Liver (tissue), 9 donors: ENCODE data around the gene OLFML1. TPM values are rescaled to one million over a fixed set of nuclear protein-coding genes. Genes with fewer than 3 reads are reported as not detected.

Experiments
- DNase-seq: peaks from one replicate; pipeline ENCODE4 v3.0.0-alpha.2; 2017; ENCODE audit warnings: low spot score
- H3K27ac ChIP-seq, 2 donors: one replicate each; pipeline ENCODE4 v1.7.0; 2013; ENCODE audit warnings: inconsistent platforms in 2 of 2, low read length in 2 of 2, control low read depth in 1 of 2, low read depth in 1 of 2, mild to moderate bottlenecking in 1 of 2
- H3K27me3 ChIP-seq, 4 donors: one replicate each; pipeline versions ENCODE4 v1.6.1 to v1.7.0; 2013; ENCODE audit warnings: low read length in 3 of 4, inconsistent platforms in 1 of 4, mild to moderate bottlenecking in 1 of 4, moderate library complexity in 1 of 4; ENCODE audit not compliant: control insufficient read depth in 4 of 4, insufficient read depth in 4 of 4
- H3K36me3 ChIP-seq, 4 donors: one replicate each; pipeline versions ENCODE4 v1.6.1 to v1.7.0; 2013; ENCODE audit warnings: low read length in 3 of 4, mild to moderate bottlenecking in 3 of 4, low read depth in 1 of 4, moderate library complexity in 1 of 4; ENCODE audit not compliant: control insufficient read depth in 4 of 4, insufficient read depth in 3 of 4
- H3K4me1 ChIP-seq, 4 donors: one replicate each; pipeline versions ENCODE4 v1.6.1 to v1.7.0; 2013; ENCODE audit warnings: low read length in 3 of 4, mild to moderate bottlenecking in 3 of 4, moderate library complexity in 1 of 4; ENCODE audit not compliant: control insufficient read depth in 4 of 4, insufficient read depth in 4 of 4
- H3K4me3 ChIP-seq, 3 donors: one replicate each; pipeline versions ENCODE4 v1.6.1 to v1.7.0; 2013; ENCODE audit warnings: low read length in 3 of 3, control low read depth in 1 of 3, low read depth in 1 of 3, mild to moderate bottlenecking in 1 of 3
- H3K9ac ChIP-seq, 2 donors: one replicate each; pipeline ENCODE4 v1.7.0; 2013; ENCODE audit warnings: low read length in 2 of 2, mild to moderate bottlenecking in 2 of 2, moderate library complexity in 2 of 2, control low read depth in 1 of 2, low read depth in 1 of 2
- H3K9me3 ChIP-seq, 4 donors: one replicate each; pipeline versions ENCODE4 v1.6.1 to v1.7.0; 2013; ENCODE audit warnings: low read length in 3 of 4; ENCODE audit not compliant: control insufficient read depth in 4 of 4
- EGR1 ChIP-seq, 2 donors: IDR thresholded peaks; 2 replicates each; pipeline ENCODE4 v1.6.1; 2016 to 2018; ENCODE audit warnings: antibody characterized with exemption in 2 of 2, low read depth in 2 of 2
- FOXA1 ChIP-seq: IDR thresholded peaks from 2 replicates; pipeline ENCODE4 v1.6.1; 2016; ENCODE audit warnings: antibody characterized with exemption
- FOXA2 ChIP-seq: IDR thresholded peaks from 2 replicates; pipeline ENCODE4 v1.6.1; 2016; ENCODE audit warnings: antibody characterized with exemption
- GABPA ChIP-seq, 2 donors: IDR thresholded peaks in 1 of 2; conservative IDR thresholded peaks in 1 of 2; 2 replicates each; pipeline ENCODE4 v1.6.1; 2016; ENCODE audit warnings: antibody characterized with exemption in 2 of 2, mild to moderate bottlenecking in 1 of 2, moderate library complexity in 1 of 2
- HNF4A ChIP-seq, 2 donors: conservative IDR thresholded peaks; 2 replicates each; pipeline ENCODE4 v1.6.1; 2016; ENCODE audit warnings: antibody characterized with exemption in 2 of 2, mild to moderate bottlenecking in 2 of 2
- HNF4G ChIP-seq: IDR thresholded peaks from 2 replicates; pipeline ENCODE4 v1.6.1; 2016; ENCODE audit warnings: antibody characterized with exemption
- JUND ChIP-seq, 2 donors: IDR thresholded peaks; 2 replicates each; pipeline ENCODE4 v1.6.1; 2016; ENCODE audit warnings: antibody characterized with exemption in 2 of 2
- NR2F2 ChIP-seq: IDR thresholded peaks from 2 replicates; pipeline ENCODE4 v1.6.1; 2016; ENCODE audit warnings: antibody characterized with exemption
- RAD21 ChIP-seq, 2 donors: IDR thresholded peaks; 2 replicates each; pipeline ENCODE4 v1.6.1; 2016; ENCODE audit warnings: antibody characterized with exemption in 2 of 2, mild to moderate bottlenecking in 2 of 2
- RXRA ChIP-seq, 2 donors: IDR thresholded peaks; 2 replicates each; pipeline ENCODE4 v1.6.1; 2017 to 2018; ENCODE audit warnings: antibody characterized with exemption in 2 of 2, mild to moderate bottlenecking in 1 of 2
- SP1 ChIP-seq: IDR thresholded peaks from 2 replicates; pipeline ENCODE4 v1.6.1; 2018; ENCODE audit warnings: antibody characterized with exemption, mild to moderate bottlenecking
- TAF1 ChIP-seq: conservative IDR thresholded peaks from 2 replicates; pipeline ENCODE4 v1.6.1; 2016; ENCODE audit warnings: antibody characterized with exemption, mild to moderate bottlenecking
- YY1 ChIP-seq: IDR thresholded peaks from 2 replicates; pipeline ENCODE4 v1.6.1; 2016; ENCODE audit warnings: antibody characterized with exemption, mild to moderate bottlenecking
- WGBS: extraction: QIAGEN DNeasy Blood & Tissue Kit; methylation state at CpG from one replicate; pipeline ENCODE4 v1.1.7; 2013; 5-methylcytosine and 5-hydroxymethylcytosine counted together
- polyA plus RNA-seq, 2 donors: library from polyadenylated mRNA; stranded (reverse) in 1 of 2; unstranded in 1 of 2; fragments of 200-250 nt in 1 of 2; fragments of >200 nt in 1 of 2; fragmentation: Nextera tagmentation in 1 of 2; extraction: Ambion mirVana in 1 of 2; gene quantifications; one replicate each; pipeline versions ENCODE4 v1.2.1 to v1.2.3, GENCODE V29; 2013 to 2015
- total RNA-seq, 2 donors: library from RNA; depleted of rRNA; stranded (reverse); fragments of >200 nt; gene quantifications; one replicate each; pipeline ENCODE4 v1.2.3, GENCODE V29; 2014
- TF ChIP-seq, protein P1 (sequence below): IDR thresholded peaks from 2 replicates; pipeline ENCODE4 v1.6.1; 2016; ENCODE audit warnings: antibody characterized with exemption
- TF ChIP-seq, protein P2 (sequence below): fragments of 150-350 bp; IDR thresholded peaks from 2 replicates; pipeline ENCODE4 v1.5.1; 2017; ENCODE audit warnings: improper control_type of control experiment, low read depth, low read length; ENCODE audit not compliant: missing input control
- TF ChIP-seq, protein P3 (sequence below): IDR thresholded peaks from 2 replicates; pipeline ENCODE4 v1.6.1; 2016; ENCODE audit warnings: antibody characterized with exemption, mild to moderate bottlenecking
- TF ChIP-seq, protein P4 (sequence below): IDR thresholded peaks from 2 replicates; pipeline ENCODE4 v1.6.1; 2016; ENCODE audit warnings: antibody characterized with exemption
- donor health status: healthy.
- donor health status: healthy.
- donor health status: healthy.
- donor health status: healthy.
- donor health status: healthy.

OLFML1 gene
- 1 to 10 TPM; 2.8 TPM for total RNA-seq
- polyA plus RNA-seq, result 1 to 10 TPM; 2.9 to 4.2 TPM

DNA sequence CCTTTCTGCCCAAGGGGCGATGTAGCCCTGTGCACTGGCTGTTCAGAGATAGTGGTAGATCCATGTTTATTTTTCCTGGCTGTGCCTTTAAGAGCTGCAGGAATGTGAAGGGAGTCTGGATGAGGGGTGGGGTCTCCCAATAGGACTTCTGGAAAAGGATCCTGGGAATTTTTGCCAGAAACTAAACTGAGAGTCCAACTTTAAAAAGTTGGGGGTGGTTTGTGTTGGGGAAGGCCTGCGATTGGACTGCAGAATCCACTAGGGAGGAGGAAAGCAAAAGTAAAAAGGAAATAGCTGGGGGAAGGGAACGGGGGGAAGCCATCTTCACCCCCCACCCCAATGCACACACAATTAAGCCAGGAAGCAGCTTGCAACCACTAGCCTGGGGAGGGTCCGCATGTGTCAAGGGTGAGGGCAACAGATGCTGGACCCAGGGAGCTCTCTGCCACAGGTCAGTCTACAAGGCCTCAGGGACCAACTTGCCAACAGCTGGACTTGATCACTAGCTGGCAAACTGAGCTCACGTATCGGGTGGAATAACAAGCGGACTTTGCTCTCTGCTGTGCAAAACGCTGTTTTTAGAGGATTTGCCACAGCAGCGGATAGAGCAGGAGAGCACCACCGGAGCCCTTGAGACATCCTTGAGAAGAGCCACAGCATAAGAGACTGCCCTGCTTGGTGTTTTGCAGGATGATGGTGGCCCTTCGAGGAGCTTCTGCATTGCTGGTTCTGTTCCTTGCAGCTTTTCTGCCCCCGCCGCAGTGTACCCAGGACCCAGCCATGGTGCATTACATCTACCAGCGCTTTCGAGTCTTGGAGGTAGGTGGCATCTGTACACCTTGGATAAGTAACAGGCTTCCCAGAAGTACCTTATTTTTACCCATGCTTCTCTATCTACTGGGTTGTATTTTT lies at the start of gene OLFML1:
TSS of gene OLFML1 (plus strand) at position 321 of the 912 bp plus-strand sequence. CDS start at position 691, 370 bp downstream.
- peaks cover 0 to 2% (median 0%) of the 10 kb centered on the region in 4 donors for H3K36me3 ChIP-seq
- H3K9me3 ChIP-seq, result no peaks in the 10 kb centered on the region
- no peak within 1 kb of the TSS for H3K9ac ChIP-seq
- H3K4me3 ChIP-seq, result peak within 1 kb of the TSS in 2 of 3 donors; percentile 2 to 12
- H3K4me1 ChIP-seq, result peaks cover 0 to 9% (median 2%) of the 10 kb centered on the region in 4 donors
- TF ChIP-seq, protein P1, sequence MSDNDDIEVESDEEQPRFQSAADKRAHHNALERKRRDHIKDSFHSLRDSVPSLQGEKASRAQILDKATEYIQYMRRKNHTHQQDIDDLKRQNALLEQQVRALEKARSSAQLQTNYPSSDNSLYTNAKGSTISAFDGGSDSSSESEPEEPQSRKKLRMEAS, result no peak
- TF ChIP-seq NR2F2, result no peak
- no peak for TF ChIP-seq EGR1 (IDR thresholded peaks at IDR 0.05; ENCODE audit: low read depth in 2 of 2)
- TF ChIP-seq, protein P2, sequence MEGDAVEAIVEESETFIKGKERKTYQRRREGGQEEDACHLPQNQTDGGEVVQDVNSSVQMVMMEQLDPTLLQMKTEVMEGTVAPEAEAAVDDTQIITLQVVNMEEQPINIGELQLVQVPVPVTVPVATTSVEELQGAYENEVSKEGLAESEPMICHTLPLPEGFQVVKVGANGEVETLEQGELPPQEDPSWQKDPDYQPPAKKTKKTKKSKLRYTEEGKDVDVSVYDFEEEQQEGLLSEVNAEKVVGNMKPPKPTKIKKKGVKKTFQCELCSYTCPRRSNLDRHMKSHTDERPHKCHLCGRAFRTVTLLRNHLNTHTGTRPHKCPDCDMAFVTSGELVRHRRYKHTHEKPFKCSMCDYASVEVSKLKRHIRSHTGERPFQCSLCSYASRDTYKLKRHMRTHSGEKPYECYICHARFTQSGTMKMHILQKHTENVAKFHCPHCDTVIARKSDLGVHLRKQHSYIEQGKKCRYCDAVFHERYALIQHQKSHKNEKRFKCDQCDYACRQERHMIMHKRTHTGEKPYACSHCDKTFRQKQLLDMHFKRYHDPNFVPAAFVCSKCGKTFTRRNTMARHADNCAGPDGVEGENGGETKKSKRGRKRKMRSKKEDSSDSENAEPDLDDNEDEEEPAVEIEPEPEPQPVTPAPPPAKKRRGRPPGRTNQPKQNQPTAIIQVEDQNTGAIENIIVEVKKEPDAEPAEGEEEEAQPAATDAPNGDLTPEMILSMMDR, result no peak
- no peak for TF ChIP-seq YY1
- TF ChIP-seq HNF4A (conservative IDR thresholded peaks at IDR 0.05), result peak; percentile 71 to 77
- TF ChIP-seq SP1, result peak; percentile 59
- no peak for TF ChIP-seq TAF1
- no peak for TF ChIP-seq FOXA2
- TF ChIP-seq, protein P3, sequence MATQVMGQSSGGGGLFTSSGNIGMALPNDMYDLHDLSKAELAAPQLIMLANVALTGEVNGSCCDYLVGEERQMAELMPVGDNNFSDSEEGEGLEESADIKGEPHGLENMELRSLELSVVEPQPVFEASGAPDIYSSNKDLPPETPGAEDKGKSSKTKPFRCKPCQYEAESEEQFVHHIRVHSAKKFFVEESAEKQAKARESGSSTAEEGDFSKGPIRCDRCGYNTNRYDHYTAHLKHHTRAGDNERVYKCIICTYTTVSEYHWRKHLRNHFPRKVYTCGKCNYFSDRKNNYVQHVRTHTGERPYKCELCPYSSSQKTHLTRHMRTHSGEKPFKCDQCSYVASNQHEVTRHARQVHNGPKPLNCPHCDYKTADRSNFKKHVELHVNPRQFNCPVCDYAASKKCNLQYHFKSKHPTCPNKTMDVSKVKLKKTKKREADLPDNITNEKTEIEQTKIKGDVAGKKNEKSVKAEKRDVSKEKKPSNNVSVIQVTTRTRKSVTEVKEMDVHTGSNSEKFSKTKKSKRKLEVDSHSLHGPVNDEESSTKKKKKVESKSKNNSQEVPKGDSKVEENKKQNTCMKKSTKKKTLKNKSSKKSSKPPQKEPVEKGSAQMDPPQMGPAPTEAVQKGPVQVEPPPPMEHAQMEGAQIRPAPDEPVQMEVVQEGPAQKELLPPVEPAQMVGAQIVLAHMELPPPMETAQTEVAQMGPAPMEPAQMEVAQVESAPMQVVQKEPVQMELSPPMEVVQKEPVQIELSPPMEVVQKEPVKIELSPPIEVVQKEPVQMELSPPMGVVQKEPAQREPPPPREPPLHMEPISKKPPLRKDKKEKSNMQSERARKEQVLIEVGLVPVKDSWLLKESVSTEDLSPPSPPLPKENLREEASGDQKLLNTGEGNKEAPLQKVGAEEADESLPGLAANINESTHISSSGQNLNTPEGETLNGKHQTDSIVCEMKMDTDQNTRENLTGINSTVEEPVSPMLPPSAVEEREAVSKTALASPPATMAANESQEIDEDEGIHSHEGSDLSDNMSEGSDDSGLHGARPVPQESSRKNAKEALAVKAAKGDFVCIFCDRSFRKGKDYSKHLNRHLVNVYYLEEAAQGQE, result no peak
- TF ChIP-seq, protein P4, sequence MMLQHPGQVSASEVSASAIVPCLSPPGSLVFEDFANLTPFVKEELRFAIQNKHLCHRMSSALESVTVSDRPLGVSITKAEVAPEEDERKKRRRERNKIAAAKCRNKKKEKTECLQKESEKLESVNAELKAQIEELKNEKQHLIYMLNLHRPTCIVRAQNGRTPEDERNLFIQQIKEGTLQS, result no peak
- TF ChIP-seq HNF4G, result peak; percentile 69
- TF ChIP-seq FOXA1, result no peak
- TF ChIP-seq RAD21 (IDR thresholded peaks at IDR 0.05), result peak in 1 of 2 donors; percentile 2
- TF ChIP-seq RXRA (IDR thresholded peaks at IDR 0.05), result peak in 1 of 2 donors; percentile 32
- H3K27me3 ChIP-seq, result no peaks in the 10 kb centered on the region
- no peak within 1 kb of the TSS for H3K27ac ChIP-seq
- 56% methylated on average over 15 of the region's 15 CpGs for WGBS
- DNase-seq, result no peak

DNA sequence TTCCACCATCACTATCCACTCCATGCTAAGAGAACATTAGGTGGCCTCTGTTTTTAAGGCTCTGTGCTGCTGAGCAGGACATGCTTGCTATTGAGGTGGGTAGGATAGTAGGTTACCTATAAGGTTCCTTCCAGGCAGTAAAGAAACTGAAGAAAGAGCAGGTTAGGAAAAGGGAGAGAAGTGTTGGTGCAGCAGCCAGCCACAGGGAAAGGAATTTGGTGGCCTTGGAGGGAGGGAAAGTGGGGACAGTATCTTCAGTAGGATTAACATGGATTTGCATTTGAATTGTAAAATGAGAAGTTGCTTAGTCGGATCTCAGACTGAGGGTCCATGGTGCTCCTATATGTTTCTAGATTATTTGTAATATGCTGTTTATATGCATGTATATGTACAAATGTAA lies 49.2 kb upstream of the OLFML1 start:
- DNase-seq, result no peak
- no peak overlapping the region for H3K27ac ChIP-seq
- TF ChIP-seq EGR1 (IDR thresholded peaks at IDR 0.05; ENCODE audit: low read depth in 2 of 2), result no peak
- TF ChIP-seq SP1, result no peak
- TF ChIP-seq FOXA2, result no peak
- TF ChIP-seq HNF4G, result no peak
- TF ChIP-seq NR2F2, result no peak
- TF ChIP-seq, protein P3, result no peak
- no peak for TF ChIP-seq FOXA1
- no peak for TF ChIP-seq HNF4A (conservative IDR thresholded peaks at IDR 0.05)
- no peak for TF ChIP-seq RXRA (IDR thresholded peaks at IDR 0.05)
- TF ChIP-seq GABPA (IDR thresholded peaks at IDR 0.05 in 1 of 2, conservative IDR thresholded peaks at IDR 0.05 in 1 of 2), result no peak
- TF ChIP-seq JUND (IDR thresholded peaks at IDR 0.05), result no peak
- TF ChIP-seq TAF1, result no peak
- TF ChIP-seq YY1, result no peak
- TF ChIP-seq, protein P4, result no peak
- peaks cover 0 to 2% (median 0%) of the 10 kb centered on the region in 4 donors for H3K36me3 ChIP-seq
- H3K4me3 ChIP-seq, result no peak overlapping the region
- no peaks in the 10 kb centered on the region for H3K9me3 ChIP-seq
- peaks cover 0 to 3% (median 0%) of the 10 kb centered on the region in 4 donors for H3K4me1 ChIP-seq
- H3K27me3 ChIP-seq, result no peaks in the 10 kb centered on the region
- 85% methylated on average over 1 of the region's 1 CpG for WGBS
- H3K9ac ChIP-seq, result no peak overlapping the region
